HL-60 (cell line): Measurements from ENCODE around the gene IPO5.

Experiments
- POLR2AphosphoS5 ChIP-seq: IDR thresholded peaks from 2 replicates; pipeline ENCODE4 v1.6.1; 2012; ENCODE audit warnings: low read depth
- TF ChIP-seq, protein P1 (sequence below): IDR thresholded peaks from one replicate; pipeline ENCODE4 v1.5.1; 2011; ENCODE audit warnings: low read length, control low read depth, inconsistent platforms; ENCODE audit not compliant: insufficient read depth

DNA sequence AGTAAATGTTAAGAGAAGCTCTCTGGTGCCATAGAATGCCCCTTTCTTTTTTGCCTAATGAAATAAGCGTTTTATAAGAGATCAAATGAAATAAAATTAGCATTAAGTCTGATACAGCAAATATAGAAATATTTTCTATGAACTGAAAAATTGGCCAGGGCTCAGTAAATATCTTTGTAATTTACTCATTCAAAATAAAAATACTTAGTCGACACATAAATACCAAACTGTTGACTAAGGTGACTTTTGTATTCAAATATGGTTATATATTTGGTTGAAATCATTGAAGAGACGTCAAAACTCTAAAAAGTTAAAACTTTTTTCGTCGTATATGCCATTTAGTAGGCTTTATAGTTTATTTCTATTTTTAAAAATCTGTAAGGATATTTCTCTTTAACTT lies 25.6 kb downstream of the IPO5 start:
- TF ChIP-seq, protein P1, sequence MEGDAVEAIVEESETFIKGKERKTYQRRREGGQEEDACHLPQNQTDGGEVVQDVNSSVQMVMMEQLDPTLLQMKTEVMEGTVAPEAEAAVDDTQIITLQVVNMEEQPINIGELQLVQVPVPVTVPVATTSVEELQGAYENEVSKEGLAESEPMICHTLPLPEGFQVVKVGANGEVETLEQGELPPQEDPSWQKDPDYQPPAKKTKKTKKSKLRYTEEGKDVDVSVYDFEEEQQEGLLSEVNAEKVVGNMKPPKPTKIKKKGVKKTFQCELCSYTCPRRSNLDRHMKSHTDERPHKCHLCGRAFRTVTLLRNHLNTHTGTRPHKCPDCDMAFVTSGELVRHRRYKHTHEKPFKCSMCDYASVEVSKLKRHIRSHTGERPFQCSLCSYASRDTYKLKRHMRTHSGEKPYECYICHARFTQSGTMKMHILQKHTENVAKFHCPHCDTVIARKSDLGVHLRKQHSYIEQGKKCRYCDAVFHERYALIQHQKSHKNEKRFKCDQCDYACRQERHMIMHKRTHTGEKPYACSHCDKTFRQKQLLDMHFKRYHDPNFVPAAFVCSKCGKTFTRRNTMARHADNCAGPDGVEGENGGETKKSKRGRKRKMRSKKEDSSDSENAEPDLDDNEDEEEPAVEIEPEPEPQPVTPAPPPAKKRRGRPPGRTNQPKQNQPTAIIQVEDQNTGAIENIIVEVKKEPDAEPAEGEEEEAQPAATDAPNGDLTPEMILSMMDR, result no peak
- TF ChIP-seq POLR2AphosphoS5, result no peak
